A204.1 (cell line): Measurements from ENCODE around the gene NFATC1.

Experiments used
- FAIRE-seq: peaks from 2 replicates; lab custom pipeline; 2012; peaks lifted over from hg19 to GRCh38; lab: Jason Lieb, UNC

NFATC1 gene

DNA sequence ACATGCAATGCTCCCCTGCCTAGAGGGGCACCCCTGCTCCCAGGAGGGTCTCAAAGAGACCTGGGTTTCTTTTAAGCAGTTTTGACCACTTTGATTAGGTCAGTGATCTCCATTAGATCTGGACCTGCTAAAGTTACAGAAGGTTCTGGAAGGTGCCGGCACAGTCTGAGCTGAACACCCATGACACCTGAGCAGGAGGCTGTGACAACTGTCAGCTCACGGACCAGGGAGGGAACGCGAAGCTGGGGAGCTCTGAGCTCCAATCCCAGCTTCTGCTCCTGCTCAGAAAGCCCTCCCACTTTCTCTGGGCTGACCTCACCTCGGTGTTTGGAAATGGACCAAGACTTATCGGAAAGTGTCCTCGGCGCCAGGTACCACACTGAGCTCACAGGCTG is 113.8 kb downstream of the NFATC1 start:
- no peak for FAIRE-seq

DNA sequence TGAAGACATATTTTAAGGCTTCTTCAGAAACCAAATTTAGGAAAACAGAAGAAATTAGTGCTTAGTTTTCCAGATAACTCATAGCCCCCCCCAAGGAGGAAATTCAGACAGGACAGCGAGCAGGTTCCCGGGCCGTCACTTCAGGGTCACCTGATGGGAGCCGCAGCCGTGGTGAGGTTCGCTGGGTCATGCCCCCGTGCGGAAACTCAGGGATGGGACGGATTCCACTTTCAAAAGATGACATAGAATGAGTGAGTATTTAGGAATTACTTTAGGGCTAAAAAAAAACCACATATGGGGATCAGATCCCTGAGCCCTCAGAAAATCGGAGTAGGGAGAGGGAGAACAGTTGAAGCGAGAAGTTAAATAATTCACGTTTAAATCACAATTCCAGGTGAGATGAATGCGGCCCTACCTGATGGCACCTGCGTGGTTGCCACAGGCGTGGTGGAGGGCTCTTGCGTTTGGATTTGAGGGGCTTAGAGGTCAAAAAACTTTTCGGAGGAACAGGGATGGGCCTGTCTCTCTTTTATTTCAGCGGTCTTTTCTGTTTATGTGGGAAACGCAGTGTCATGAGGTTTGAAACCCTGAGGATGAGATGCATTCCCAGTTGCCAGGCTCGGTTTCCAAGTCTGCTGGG is 114.4 kb downstream of the NFATC1 start:
- FAIRE-seq: no peak

DNA sequence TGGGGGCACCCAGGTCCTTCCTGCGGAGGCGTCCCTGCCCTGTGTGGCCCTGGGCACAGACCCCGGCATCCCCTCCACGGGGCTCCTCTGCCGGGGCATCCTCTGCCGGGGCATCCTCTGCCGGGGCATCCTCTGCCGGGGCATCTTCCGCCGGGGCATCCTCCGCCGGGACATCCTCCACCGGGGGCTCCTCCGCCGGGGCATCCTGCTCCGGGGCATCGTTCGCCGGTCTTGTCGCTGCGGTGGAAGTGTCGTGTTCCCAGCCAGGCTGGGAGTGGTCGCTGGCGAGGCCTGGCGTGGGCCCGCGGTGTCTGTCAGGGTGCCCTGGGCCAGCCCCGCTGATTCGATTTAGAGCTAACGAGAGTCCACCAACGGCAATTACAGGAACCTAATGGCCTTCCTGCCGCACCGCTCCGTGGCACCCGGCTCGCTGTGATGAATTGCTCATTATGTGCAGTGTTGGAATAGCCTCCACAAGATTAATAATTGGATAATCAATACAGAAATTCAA is 115.1 kb downstream of the NFATC1 start:
- no peak for FAIRE-seq

DNA sequence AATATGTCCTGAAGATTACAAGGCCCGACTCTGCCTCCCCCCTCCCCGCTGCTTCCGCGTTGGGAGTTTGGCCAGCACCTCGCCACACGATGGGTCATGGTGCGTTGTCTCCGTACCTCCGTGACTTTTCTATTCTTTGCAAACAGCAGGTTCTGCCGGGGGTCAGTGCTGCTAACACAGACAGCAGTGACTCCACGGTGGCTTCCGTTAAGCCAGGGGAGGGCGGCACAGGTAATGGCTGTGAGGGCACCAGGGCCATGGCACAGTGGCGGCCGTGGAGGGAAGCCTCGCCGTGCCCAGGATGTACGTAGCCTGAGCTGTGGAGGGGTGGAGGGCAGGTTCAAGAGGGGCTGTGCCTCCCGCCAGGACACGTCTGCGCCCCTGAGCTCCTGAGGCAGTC is 115.5 kb downstream of the NFATC1 start:
- FAIRE-seq: no peak

DNA sequence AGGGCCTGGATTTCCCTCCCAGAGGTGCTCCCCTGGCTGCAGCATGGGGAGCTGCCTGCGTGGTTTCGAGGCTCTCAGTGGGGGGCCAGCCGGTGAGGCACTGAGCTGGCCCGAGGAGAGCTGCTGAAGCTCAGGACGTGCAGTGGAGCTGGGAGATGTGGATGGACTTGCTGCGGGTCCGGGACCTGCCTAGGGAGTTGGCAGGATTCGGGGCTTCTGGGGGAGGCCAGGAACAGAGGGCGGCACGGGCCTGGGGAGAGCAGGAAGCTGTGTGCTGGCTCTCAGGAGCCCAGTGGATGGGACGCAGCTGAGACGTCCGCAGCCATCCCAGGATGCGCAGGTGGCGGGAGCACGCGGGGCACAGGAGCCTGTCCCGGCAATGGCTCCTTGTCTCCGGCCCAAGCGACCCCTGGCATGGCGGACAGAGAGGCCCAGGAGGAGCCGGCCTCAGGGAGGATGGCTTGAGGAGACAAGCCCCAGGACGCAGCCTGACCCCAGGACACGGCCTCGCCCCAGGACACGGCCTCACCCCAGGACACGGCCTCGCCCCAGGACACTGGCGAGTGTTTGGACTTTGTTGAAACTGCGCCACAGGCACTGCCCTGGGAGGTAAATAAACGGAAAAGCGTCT is 116.1 kb downstream of the NFATC1 start:
- no peak for FAIRE-seq

DNA sequence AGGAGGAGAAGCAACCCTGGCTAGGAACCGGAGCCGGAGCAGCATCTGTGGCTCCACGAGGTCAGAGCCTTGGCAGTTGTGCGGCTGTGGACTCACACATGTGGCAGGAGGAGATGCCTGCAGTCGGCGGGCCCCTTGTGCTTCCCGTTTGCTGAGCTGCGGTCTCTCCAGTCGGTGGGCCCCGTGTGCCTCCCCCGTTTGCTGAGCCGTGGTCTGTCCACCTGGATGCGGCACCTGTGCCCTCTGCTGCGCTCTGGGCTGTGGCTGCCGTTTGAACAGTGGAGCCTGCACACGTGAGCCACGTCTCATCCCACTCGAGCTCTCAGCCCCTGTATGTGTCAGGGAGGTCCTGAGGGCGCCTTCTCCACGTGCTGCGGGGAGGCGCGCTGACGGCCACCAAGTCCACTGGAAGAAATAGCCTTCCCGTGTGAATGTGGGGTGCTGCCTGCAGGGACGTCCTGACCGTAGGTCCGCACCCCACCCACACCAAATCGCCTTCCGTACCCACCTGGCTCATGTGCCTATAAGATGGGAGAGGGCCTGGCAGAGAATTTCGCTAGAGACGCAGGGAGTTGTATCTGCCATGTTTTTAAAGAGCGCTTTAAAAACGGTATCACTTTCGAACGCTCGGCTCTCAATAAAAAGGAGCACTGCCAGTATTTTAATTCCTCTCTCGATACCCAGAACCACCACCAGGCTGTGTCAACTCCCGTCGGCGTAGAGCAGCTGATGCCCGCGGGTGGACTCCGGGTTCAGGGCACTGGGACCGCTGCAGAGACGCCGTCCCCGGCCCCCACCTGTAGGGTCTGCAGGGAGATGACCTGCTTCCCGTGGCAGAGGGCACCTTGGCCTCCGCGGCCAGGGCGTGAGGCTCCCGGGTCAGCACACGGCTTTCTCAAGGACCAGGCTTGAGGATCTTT is 117.0 kb downstream of the NFATC1 start:
- no peak for FAIRE-seq

DNA sequence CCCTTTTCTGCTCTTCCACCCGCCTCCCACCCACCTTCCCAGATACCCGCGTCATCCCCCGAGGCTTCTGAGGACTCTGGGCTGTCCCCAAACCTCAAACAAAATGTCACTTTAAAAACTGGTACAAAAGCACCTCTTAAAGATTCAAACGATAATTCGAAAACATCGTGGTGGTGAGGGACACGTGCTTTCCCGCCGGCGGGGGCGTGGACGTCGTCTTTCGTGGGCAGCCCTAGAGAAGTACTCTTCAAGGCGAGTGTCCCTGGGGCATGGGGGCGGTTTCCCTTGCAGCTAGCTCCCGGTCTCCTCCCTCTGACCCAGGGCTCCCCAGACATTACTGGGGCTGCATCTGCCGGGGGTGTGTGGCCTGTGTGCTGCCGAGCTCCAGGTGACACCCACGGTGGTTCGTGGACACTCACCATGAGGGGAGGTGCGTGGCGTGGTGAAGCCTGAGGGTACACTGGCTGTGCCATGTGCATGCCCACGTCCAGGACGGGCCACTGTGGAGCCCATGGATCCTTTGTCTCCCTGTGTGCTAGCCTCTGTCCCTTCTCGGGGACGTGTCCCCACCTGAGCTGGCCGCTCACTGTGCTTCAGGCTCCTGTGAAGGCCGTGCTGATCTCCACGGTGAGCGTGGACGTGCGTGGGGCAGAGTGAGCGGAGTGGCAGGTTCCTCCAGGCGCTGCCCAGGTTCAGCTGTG is 117.8 kb downstream of the NFATC1 start:
- FAIRE-seq: no peak

DNA sequence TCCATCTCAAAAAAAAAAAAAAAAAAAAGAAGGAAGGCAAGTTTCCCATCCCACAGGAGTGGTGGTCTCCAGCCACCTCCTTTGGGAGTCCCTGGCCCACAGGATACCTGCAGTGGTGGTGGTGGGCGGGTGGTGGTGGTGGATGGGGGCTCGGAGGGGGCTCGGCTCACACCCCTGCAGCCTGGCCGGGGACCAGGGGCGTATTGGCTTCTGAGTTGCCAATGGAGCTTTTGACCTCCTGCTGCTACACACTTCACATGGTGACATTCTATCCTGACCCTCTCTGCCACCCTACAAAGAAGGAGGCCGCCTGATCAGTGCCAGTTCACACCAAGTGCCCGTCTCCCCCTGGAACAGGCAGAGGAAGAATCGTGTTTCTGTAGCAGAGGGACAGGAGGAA is 119.6 kb downstream of the NFATC1 start:
- FAIRE-seq: no peak

DNA sequence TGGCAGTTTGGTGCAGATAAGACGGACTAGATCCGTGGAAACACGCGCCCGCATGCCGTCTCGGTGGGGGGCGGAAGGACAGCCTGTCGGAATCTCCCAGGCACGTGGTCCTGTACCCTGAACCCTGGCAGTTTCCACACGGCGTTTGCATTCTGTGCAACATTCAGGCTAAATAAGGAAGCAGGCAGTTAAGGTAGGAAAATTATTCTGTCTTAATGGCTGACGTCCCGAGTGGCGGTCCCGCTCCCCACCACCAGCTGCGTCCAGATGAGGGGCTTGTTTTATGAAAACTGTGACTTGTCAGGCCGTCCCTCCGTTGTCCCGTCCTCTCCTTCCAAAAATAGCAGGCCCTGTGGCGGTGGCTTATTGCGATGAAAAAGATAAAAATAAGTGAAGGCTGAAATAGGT is 120.2 kb downstream of the NFATC1 start:
- no peak for FAIRE-seq

DNA sequence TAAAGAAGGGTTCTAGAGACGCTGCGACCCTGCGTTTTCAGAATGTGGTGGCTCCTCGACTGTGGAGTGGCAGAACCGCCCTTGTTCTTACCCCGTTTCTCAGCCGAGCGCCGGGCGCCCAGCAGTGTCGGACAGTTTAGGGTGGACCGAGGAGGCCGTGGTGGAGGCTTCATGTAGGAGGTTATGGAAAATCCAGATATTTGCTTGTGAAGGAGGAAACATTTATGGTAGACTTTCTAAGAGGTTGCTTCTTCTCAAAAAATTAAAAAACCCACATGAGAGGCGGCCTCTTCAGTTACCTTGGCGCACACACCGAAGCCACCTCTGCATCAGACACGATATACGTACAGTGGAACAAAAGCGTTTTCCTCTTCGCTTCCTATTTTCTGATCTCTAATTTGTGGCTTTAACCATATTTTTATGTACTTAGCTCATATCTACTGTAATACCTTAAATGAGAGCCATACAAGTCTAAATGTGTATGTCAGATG is 120.8 kb downstream of the NFATC1 start:
- no peak for FAIRE-seq

DNA sequence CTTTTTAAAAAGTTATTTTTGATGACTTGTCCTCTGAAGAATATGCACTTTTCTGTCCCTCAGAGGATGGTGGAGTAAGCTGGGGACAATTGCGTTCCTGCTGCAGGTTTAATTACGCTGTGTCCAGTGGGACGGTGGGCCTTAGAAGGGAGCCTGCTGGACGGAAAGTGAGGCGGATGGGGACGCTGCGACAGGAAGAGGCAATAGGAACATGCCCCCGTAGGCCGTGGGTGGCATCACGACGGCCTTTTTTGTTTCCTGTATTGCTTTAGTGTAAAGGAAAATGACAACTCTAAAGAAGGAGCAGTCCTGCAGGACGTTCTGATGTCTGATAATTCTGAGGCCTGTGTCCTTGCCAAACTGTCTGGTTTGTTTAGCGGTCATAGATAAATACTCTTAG is 121.6 kb downstream of the NFATC1 start:
- no peak for FAIRE-seq

DNA sequence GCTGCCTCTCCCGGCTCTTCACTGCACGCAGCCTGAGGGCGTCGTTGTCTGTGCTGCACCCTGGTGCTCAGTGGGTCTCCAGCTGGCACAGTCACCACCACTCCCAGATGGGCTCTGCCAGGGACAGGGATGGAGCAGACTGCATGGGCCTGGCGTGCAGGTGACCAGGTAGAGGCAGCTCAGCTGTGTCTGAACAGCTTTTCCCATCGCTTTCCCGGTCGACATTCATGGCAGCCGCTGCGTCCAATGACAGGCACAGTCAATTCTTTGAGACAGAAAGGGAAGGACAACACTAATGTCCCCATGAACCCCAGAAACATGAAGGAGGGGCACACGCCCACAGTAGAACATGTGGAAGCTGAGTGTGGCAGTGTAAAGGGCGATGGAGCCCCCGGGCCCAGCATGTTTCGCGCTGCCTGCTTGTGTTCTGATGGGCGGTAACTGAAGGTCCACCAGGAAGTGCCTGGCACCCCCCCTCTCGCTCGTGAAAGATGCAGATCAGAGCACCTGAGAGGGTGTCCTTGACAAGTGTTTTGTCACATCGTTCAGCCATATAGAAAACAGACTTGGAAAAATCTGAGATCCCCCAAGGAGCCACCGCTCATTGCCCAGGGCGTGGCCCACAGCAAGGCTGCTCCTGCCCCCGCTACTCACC is 122.4 kb downstream of the NFATC1 start:
- FAIRE-seq: no peak

DNA sequence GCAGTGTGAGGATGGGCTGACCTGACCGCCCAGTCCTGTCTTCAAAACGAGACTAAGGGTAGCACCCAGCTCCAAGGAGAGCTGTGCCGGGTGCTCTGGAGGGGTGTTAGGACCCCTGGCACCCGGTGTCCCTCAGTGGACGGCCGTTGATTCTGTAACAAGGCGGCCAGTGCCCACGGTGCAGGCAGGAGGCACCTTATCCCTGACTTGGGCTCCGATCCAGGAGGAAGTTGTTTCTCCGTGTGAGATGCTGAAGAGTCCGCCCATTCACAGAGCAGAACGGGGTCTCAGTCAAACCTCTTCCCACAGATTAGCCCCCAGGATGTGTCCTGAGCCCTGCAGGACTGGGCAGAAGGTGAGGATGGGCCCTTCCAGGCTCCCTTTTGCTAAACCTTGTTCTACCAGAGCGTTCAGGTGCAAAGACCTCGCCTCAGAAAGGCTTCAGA is 123.0 kb downstream of the NFATC1 start:
- no peak for FAIRE-seq

DNA sequence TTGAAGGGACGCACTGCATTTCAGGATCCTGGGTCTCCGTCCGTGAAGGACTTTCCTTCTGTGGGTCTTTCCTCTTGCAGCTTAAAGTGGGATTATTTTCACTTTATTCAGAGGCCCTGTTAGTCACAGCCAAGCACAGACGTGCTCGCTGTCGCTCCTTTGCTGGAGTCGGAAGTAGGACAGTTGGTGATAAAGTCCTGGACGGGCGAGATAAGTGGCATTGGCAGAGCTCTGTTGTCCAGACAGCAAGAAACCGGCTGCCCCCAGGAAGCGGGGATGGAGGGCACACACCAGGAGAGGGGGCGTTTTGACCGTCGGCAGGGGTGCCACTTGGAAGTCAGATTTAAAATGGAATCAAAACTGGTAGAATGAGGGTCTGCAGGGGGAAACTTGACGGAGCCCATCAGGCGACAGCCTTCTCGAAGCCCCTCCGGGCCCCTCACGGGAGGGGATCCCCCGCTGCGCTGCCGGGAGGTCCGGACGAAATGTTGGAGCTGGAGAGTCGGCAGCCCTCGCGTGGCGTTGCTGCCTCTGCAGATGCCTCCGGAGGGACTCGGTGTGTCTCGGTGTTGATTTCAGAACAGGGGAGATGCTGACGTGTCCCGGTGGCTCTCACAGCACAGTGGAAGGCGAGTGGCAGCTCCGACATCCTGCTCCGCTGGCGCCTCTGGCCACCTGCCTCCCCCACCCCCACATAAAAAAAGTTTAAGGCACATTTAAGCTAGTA is 124.2 kb downstream of the NFATC1 start:
- no peak for FAIRE-seq

DNA sequence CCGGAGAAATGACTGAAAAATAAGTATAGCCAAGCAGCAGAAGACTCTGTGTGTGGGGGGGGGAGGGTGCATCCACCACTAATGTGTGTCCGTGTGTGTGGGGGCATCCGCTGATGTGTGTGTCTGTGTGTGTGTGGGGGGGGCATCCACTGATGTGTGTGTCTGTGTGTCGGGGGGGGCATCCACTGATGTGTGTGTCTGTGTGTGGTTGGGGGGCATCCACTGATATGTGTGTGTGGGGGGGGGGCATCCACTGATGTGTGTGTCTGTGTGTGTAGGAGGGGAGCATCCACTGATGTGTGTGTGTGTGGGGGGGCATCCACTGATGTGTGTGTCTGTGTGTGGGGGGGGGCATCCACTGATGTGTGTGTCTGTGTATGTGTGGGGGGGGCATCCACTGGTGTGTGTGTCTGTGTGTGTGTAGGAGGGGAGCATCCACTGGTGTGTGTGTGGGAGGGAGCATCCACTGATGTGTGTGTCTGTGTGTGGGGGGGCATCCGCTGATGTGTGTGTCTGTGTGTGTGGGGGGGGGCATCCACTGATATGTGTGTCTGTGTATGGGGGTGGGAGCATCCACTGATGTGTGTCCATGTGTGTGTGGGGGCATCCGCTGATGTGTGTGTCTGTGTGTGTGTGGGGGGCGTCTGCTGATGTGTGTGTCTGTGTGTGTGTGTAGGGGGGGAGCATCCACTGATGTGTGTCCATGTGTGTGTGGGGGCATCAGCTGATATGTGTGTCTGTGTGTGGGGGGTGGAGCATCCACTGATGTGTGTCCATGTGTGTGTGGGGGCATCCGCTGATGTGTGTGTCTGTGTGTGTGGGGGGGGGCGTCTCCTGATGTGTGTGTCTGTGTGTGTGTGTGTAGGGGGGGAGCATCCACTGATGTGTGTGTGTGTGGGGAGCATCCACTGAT is 125.0 kb downstream of the NFATC1 start:
- FAIRE-seq: no peak

DNA sequence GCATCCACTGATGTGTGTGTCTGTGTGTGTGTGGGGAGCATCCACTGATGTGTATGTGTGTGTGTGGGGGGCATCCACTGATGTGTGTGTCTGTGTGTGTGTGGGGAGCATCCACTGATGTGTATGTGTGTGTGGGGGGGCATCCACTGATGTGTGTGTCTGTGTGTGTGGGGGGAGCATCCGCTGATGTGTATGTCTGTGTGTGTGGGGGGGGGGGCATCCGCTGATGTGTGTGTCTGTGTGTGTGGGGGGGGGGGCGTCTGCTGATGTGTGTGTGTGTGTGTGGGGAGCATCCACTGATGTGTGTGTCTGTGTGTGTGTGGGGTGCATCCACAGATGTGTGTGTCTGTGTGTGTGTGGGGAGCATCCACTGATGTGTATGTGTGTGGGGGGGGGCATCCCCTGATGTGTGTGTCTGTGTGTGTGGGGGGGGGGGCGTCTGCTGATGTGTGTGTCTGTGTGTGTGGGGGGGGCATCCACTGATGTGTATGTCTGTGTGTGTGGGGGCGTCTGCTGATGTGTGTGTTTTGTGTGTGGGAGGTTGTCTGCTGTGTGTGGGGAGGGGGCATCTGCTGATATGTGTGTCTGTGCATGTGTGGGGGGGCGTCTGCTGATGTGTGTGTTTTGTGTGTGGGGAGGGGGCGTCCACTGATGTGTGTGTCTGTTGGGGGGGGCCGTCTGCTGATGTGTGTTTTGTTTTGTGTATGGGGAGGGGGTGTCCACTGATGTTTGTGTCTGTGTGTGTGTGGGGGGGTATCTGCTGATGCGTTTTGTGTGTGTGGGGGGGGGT is 125.9 kb downstream of the NFATC1 start:
- FAIRE-seq: no peak

DNA sequence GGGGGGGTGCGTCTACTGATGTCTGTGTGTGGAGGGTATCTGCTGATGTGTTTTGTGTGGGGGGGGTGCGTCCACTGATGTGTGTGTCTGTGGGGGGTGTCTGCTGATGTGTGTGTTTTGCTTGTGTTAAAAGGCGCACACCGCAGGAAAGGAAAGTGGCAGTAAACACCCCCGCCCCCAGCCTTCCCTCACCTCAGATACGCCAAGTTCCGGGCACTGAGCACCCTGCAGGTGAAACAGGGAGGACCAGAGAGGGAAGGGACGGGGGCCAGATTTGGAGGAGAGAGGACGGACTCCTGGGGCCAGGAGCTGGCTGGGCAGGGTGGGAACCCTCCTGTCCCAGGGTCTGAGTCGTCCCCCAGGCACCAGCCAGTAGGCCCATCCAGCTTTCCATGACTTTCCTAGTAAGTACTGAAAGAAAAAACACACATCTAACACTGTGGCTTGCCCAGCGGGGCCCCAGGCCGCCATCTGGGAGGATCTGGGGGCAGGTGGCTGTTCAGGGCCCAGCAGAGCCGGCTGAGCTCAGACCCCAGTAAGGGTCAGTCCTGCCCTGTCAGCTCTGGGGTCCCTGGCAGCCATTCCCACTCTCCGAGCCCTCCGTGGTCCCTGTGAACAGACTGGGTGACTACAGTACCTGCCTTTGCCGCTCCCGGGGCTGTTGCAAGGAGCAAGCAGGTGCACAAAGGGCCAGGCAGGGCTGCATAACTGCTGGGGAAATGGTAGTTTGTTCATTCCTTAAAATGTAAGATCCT is 126.9 kb downstream of the NFATC1 start:
- FAIRE-seq: no peak

DNA sequence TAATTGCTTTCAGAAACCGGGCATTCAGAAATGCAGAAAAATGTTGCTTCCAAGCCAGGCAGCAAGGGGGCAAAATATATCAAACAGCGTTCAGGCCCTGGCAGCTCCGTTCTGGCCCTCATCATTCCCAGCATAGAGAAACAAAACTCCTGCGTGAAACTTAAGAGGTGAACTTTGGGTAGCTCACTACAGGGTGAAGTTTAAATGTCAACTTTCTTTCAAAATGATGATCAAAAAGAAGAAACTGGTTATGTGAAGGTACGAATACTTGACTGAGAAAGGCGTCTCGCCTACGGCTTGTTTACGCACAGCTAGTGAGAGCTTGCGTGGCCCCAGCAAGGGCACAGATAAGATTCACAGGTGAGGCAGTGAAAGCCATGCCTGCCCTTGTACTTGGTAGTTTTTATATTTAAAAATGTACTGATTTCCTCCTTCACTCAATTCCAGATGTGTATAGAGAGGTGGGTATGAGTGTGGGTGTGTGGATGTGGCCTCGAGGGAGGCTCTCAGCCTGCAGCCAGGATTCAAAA is 127.5 kb downstream of the NFATC1 start:
- no peak for FAIRE-seq
